Spleen (tissue), 7 donors: ENCODE measurements around the gene GALNT3.

ENCODE experiments used
- CTCF ChIP-seq, 11 experiments: fragments of 200-600 bp in 7 of 11; fragments of 450-650 bp in 4 of 11; sonication (generic) in 4 of 11; IDR thresholded peaks in 8 of 11; conservative IDR thresholded peaks in 3 of 11; 1 replicate in 7 of 11; 2 replicates in 4 of 11; pipeline versions ENCODE4 v1.4.0 to v1.8.0; 2016 to 2021; ENCODE audit warnings: antibody characterized with exemption in 11 of 11, inconsistent platforms in 4 of 11, mild to moderate bottlenecking in 1 of 11
- POLR2A ChIP-seq, 3 donors: fragments of 450-650 bp; IDR thresholded peaks; one replicate each; pipeline ENCODE4 v1.5.1; 2017; ENCODE audit warnings: antibody characterized with exemption in 3 of 3, mild to moderate bottlenecking in 1 of 3
- POLR2AphosphoS5 ChIP-seq, 3 donors: sonication (generic); formaldehyde crosslinking; IDR thresholded peaks; one replicate each; pipeline ENCODE4 v1.5.1; 2017; ENCODE audit warnings: antibody characterized with exemption in 3 of 3
- donor health status: DM: no; HTN: no; CAD: no; lungs with moderate emphysema.
- donor health status: DM: no; HTN: no; CAD: no.
- donor health status: DM: no; HTN: no; CAD: no.

DNA sequence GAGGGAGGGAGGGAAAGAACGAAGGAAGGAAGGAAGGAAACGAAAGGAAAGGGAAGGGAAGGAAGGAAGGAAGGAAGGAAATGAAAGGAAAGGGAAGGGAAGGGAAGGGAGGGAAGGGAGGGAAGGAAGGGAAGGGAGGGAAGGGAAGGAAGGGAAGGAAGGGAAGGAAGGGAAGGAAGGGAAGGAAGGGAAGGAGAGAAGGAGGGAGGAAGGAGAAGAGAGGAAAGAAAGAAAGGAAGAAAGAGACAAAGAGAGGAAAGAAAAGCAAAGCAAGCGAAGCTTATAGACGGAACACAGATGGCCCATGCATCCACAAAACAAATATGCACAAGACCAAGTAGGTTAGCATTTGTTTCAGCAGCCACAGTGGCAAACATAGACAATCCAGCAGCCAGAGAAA, 20.4 kb upstream of the GALNT3 start:
- TF ChIP-seq POLR2AphosphoS5 (IDR thresholded peaks at IDR 0.05) (no peak), CTCF (IDR thresholded peaks at IDR 0.05 in 8 of 11, conservative IDR thresholded peaks at IDR 0.05 in 3 of 11) (no peak), POLR2A (IDR thresholded peaks at IDR 0.05) (no peak)
